CD4-positive, alpha-beta T cell (primary cell): ENCODE results near the gene EDN1. TPM values are rescaled to one million over a fixed set of nuclear protein-coding genes. Genes with fewer than 3 reads are reported as not detected.
"Not testable (repeated sequence)": the region's sequence is repeated elsewhere in the genome, so short reads cannot be mapped to it uniquely, and the experiment has no call there.

Source experiments
- ATAC-seq: fragments of 200-7000 bp; cut with Tn5 transposase; one replicate; pipeline ENCODE4 v1.10.0; 2022; ENCODE audit warnings: mild to moderate bottlenecking; ENCODE audit not compliant: poor library complexity
- CTCF ChIA-PET: fragments of 350-600 bp; sonication (Branson Sonifier 250); formaldehyde crosslinking; loops from one replicate; lab custom pipeline; 2021; ENCODE audit warnings: antibody characterized with exemption, inconsistent platforms; lab: Charles Lee
- POLR2A ChIA-PET: fragments of 350-600 bp; sonication (Branson Sonifier 250); formaldehyde crosslinking; loops from one replicate; lab custom pipeline; 2021; ENCODE audit warnings: antibody characterized with exemption, inconsistent platforms; lab: Charles Lee
- DNase-seq, 14 experiments: peaks; one replicate each; pipeline ENCODE4 v3.0.0-alpha.2; 2013 to 2020; ENCODE audit warnings: mixed read lengths in 2 of 14
- H3K27ac ChIP-seq, 2 donors: one replicate each; pipeline versions ENCODE4 v1.5.1 to v1.7.0; 2013; ENCODE audit warnings: low read length in 2 of 2, low read depth in 1 of 2, mild to moderate bottlenecking in 1 of 2
- H3K27me3 ChIP-seq, 2 experiments: 1 replicate in 1 of 2; 2 replicates in 1 of 2; pipeline versions ENCODE4 v1.6.1 to v1.7.0; 2013; ENCODE audit warnings: low read length in 2 of 2, control low read depth in 1 of 2, mild to moderate bottlenecking in 1 of 2, moderate library complexity in 1 of 2; ENCODE audit not compliant: insufficient read depth in 2 of 2, control insufficient read depth in 1 of 2
- H3K36me3 ChIP-seq: one replicate; pipeline ENCODE4 v1.6.1; 2013; ENCODE audit warnings: low read length, control low read depth; ENCODE audit not compliant: insufficient read depth
- H3K4me1 ChIP-seq: one replicate; pipeline ENCODE4 v1.6.1; 2013; ENCODE audit warnings: low read length, control low read depth; ENCODE audit not compliant: insufficient read depth
- H3K4me3 ChIP-seq: one replicate; pipeline ENCODE4 v1.5.1; 2013; ENCODE audit warnings: mild to moderate bottlenecking, low read length, moderate library complexity
- H3K9me3 ChIP-seq, 2 experiments: 1 replicate in 1 of 2; 2 replicates in 1 of 2; pipeline versions ENCODE4 v1.6.1 to v1.7.0; 2013; ENCODE audit warnings: low read length in 2 of 2, mild to moderate bottlenecking in 2 of 2, control low read depth in 1 of 2, moderate library complexity in 1 of 2; ENCODE audit not compliant: control insufficient read depth in 1 of 2, insufficient read depth in 1 of 2
- H3K27ac Mint-ChIP-seq: one replicate; pipeline ENCODE4 v1.8.0; 2020; ENCODE audit warnings: mixed read lengths
- H3K27me3 Mint-ChIP-seq: one replicate; pipeline ENCODE4 v1.8.0; 2021; ENCODE audit warnings: mixed read lengths
- H3K36me3 Mint-ChIP-seq: one replicate; pipeline ENCODE4 v1.8.0; 2021; ENCODE audit warnings: low read depth, mixed read lengths
- H3K4me1 Mint-ChIP-seq: one replicate; pipeline ENCODE4 v1.8.0; 2021; ENCODE audit warnings: low read depth, mixed read lengths
- H3K4me3 Mint-ChIP-seq: one replicate; pipeline ENCODE4 v1.8.0; 2020; ENCODE audit warnings: mild to moderate bottlenecking, mixed read lengths
- H3K9me3 Mint-ChIP-seq: one replicate; pipeline ENCODE4 v1.8.0; 2020; ENCODE audit warnings: mixed read lengths
- intact Hi-C, 2 experiments: fragments of 100-400 bp; cut with DNase I in 1 of 2; cut with micrococcal nuclease in 1 of 2; formaldehyde crosslinking; loops; one replicate each; pipeline versions ENCODE4 v1.15.1 to v1.9.0; 2023 to 2025; cut with DNase I, micrococcal nuclease
- total RNA-seq, 174 experiments: library from RNA in 2 of 174; stranded (reverse) in 2 of 174; gene quantifications; one replicate each; pipeline ENCODE4 v1.2.3 and lab custom pipeline; 2021 to 2026
- TF ChIP-seq, protein P1 (sequence below): fragments of 200-600 bp; IDR thresholded peaks from one replicate; pipeline ENCODE4 v1.8.0; 2022; ENCODE audit warnings: antibody characterized with exemption, mild to moderate bottlenecking

EDN1 gene
- total RNA-seq, 2 experiments from 2014 or later = 0.80 to 1.1 TPM

GRCh38 chr6:12315292-12316081, 25.3 kb downstream of the EDN1 start:
- DNase-seq = no peak
- H3K27me3 ChIP-seq = peaks cover 5 to 9% of the 10 kb centered on the region in 2 experiments
- TF ChIP-seq, protein P1, sequence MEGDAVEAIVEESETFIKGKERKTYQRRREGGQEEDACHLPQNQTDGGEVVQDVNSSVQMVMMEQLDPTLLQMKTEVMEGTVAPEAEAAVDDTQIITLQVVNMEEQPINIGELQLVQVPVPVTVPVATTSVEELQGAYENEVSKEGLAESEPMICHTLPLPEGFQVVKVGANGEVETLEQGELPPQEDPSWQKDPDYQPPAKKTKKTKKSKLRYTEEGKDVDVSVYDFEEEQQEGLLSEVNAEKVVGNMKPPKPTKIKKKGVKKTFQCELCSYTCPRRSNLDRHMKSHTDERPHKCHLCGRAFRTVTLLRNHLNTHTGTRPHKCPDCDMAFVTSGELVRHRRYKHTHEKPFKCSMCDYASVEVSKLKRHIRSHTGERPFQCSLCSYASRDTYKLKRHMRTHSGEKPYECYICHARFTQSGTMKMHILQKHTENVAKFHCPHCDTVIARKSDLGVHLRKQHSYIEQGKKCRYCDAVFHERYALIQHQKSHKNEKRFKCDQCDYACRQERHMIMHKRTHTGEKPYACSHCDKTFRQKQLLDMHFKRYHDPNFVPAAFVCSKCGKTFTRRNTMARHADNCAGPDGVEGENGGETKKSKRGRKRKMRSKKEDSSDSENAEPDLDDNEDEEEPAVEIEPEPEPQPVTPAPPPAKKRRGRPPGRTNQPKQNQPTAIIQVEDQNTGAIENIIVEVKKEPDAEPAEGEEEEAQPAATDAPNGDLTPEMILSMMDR = no peak
- H3K4me1 ChIP-seq = no peaks in the 10 kb centered on the region
- H3K4me3 ChIP-seq = no peak overlapping the region
- H3K9me3 Mint-ChIP-seq = peaks cover 4% of the 10 kb centered on the region
- H3K9me3 ChIP-seq = peaks cover 0 to 4% of the 10 kb centered on the region in 2 experiments
- no peak overlapping the region for H3K4me3 Mint-ChIP-seq
- ATAC-seq = no peak
- H3K27ac Mint-ChIP-seq = no peak overlapping the region
- no peaks in the 10 kb centered on the region for H3K4me1 Mint-ChIP-seq
- ChIA-PET POLR2A (no interaction called here), CTCF (no interaction called here)
- intact Hi-C loops = no loop called here
- no peaks in the 10 kb centered on the region for H3K36me3 Mint-ChIP-seq
- peaks cover 6% of the 10 kb centered on the region for H3K27me3 Mint-ChIP-seq
- H3K36me3 ChIP-seq = no peaks in the 10 kb centered on the region
- H3K27ac ChIP-seq = no peak overlapping the region

GRCh38 chr6:12318749-12319148, 28.6 kb downstream of the EDN1 start:
- CTCF ChIA-PET = no interaction called here
- no peaks in the 10 kb centered on the region for H3K36me3 ChIP-seq
- H3K36me3 Mint-ChIP-seq = no peaks in the 10 kb centered on the region
- POLR2A ChIA-PET = no interaction called here
- DNase-seq (no peak), ATAC-seq (no peak)
- peaks cover 4% of the 10 kb centered on the region for H3K9me3 Mint-ChIP-seq
- intact Hi-C loops = no loop called here
- H3K9me3 ChIP-seq = peaks cover 0 to 4% of the 10 kb centered on the region in 2 experiments
- no peak overlapping the region for H3K4me3 Mint-ChIP-seq
- no peak overlapping the region for H3K27ac Mint-ChIP-seq
- H3K27me3 Mint-ChIP-seq = peaks cover 6% of the 10 kb centered on the region
- TF ChIP-seq, protein P1 = no peak
- H3K4me3 ChIP-seq = no peak overlapping the region
- H3K4me1 Mint-ChIP-seq = no peaks in the 10 kb centered on the region
- H3K27me3 ChIP-seq = peaks cover 0 to 9% of the 10 kb centered on the region in 2 experiments
- H3K4me1 ChIP-seq = no peaks in the 10 kb centered on the region
- H3K27ac ChIP-seq = no peak overlapping the region

DNA sequence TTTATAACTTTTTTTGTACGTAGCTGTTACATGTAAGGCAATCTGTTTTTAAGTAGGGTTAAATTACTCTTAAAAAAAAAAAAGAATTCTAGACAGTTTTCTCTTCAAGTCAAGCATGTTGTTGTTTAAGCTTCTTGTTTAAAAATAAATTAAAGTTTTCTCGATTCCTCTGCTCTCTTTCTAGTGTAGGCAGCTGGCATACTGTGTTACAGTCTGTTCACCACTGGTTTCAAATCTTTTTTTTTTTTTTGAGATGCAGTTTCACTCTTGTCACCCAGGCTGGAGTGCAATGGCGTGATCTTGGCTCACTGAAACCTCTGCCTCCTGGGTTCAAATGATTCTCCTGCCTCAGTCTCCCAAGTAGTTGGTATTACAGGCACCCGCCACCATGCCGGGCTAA, 29.9 kb downstream of the EDN1 start:
- H3K4me3 ChIP-seq, H3K27ac Mint-ChIP-seq, ATAC-seq, H3K36me3 ChIP-seq, H3K4me3 Mint-ChIP-seq, CTCF ChIA-PET, H3K9me3 ChIP-seq, H3K4me1 ChIP-seq, H3K9me3 Mint-ChIP-seq, intact Hi-C loops, H3K4me1 Mint-ChIP-seq, H3K27me3 Mint-ChIP-seq, H3K36me3 Mint-ChIP-seq, H3K27me3 ChIP-seq, DNase-seq, H3K27ac ChIP-seq: not testable (repeated sequence)
- POLR2A ChIA-PET = interaction anchor here (0.7 kb wide), 1 partner anchor 498 kb away, joined by 5 read pairs; no protein-coding TSS in a partner anchor

DNA sequence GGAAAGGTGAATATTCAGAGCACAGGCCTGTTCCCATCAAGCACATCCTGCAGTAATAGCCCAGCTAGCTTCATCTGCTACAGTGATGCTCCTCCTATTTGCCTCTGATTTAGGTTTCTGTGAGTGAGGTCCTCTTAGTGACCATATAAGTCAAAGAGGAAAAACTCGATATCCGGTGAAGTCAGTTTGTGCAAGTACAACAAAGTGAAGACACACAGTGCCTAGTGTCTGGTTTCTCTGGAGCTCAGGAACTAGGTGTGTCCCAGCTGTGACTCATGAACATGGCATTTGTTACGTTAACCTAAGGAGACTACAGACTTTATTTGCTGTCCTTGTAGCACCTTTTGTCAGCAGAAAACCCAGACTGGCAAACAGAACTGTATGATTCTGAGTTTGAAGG, 33.9 kb downstream of the EDN1 start:
- H3K27ac Mint-ChIP-seq = no peak overlapping the region
- POLR2A ChIA-PET = no interaction called here
- Histone ChIP-seq H3K9me3 (no peaks in the 10 kb centered on the region), H3K27ac (no peak overlapping the region), H3K4me3 (no peak overlapping the region), H3K27me3 (peaks cover 0 to 9% of the 10 kb centered on the region in 2 experiments), H3K4me1 (no peaks in the 10 kb centered on the region), H3K36me3 (no peaks in the 10 kb centered on the region)
- H3K9me3 Mint-ChIP-seq = peaks cover 1% of the 10 kb centered on the region
- H3K27me3 Mint-ChIP-seq = no peaks in the 10 kb centered on the region
- no peaks in the 10 kb centered on the region for H3K4me1 Mint-ChIP-seq
- H3K4me3 Mint-ChIP-seq = no peak overlapping the region
- TF ChIP-seq, protein P1 = no peak
- CTCF ChIA-PET = no interaction called here
- intact Hi-C loops = no loop called here
- ATAC-seq (no peak), DNase-seq (no peak)
- H3K36me3 Mint-ChIP-seq = no peaks in the 10 kb centered on the region
